Measurements from ENCODE around the gene NFKBIB.

DNA sequence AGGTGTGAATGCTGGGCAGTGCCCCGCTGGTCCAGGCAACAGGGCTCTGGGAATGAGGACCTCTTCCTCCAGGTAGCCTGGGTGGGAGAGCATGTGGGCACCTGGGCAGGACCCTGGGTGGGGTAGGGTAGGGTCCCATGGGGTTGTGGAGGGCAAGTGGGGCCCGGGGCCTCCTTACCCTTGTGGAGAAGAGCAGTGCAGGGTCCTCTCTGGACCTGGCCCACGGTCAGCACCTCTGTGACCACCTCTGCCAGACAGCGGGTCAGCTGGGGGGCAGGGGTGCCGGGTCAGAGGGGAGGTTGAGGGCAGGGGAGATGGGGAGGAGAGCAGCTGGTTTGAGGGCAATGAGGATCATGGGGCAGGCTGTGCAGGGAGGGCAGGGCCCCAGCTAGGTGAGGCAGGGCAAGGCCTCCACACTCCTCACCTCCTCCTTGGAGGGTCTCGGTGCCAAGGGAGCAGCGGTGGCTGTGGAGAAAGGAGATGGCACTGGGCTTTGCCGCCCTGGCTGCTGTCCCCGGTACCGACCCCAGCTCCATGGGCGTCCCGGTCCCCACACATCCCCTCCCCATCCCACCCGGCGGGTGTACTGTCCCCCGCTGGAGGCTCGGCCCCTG lies 11.7 kb downstream of the NFKBIB start:
- TF ChIP-seq NFIC (IDR thresholded peaks at IDR 0.05) (no peak), TEAD4 (IDR thresholded peaks at IDR 0.05) (no peak), EP300 (IDR thresholded peaks at IDR 0.05; ENCODE audit: borderline replicate concordance) (no peak), FOXM1 (IDR thresholded peaks at IDR 0.05; ENCODE audit: borderline replicate concordance, low read depth) (no peak), ZBTB7A (IDR thresholded peaks at IDR 0.05; ENCODE audit: low read depth) (no peak), CEBPB (IDR thresholded peaks at IDR 0.05) (no peak), TAF1 (IDR thresholded peaks at IDR 0.05; ENCODE audit: low read depth) (no peak), EGR1 (IDR thresholded peaks at IDR 0.05) (no peak), YY1 (IDR thresholded peaks at IDR 0.05; ENCODE audit: low read depth) (no peak), RAD21 (IDR thresholded peaks at IDR 0.05; ENCODE audit: low read depth) (no peak)
- TF ChIP-seq, protein P1, sequence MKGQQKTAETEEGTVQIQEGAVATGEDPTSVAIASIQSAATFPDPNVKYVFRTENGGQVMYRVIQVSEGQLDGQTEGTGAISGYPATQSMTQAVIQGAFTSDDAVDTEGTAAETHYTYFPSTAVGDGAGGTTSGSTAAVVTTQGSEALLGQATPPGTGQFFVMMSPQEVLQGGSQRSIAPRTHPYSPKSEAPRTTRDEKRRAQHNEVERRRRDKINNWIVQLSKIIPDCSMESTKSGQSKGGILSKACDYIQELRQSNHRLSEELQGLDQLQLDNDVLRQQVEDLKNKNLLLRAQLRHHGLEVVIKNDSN (IDR thresholded peaks at IDR 0.05), result no peak
- TF ChIP-seq, protein P2, sequence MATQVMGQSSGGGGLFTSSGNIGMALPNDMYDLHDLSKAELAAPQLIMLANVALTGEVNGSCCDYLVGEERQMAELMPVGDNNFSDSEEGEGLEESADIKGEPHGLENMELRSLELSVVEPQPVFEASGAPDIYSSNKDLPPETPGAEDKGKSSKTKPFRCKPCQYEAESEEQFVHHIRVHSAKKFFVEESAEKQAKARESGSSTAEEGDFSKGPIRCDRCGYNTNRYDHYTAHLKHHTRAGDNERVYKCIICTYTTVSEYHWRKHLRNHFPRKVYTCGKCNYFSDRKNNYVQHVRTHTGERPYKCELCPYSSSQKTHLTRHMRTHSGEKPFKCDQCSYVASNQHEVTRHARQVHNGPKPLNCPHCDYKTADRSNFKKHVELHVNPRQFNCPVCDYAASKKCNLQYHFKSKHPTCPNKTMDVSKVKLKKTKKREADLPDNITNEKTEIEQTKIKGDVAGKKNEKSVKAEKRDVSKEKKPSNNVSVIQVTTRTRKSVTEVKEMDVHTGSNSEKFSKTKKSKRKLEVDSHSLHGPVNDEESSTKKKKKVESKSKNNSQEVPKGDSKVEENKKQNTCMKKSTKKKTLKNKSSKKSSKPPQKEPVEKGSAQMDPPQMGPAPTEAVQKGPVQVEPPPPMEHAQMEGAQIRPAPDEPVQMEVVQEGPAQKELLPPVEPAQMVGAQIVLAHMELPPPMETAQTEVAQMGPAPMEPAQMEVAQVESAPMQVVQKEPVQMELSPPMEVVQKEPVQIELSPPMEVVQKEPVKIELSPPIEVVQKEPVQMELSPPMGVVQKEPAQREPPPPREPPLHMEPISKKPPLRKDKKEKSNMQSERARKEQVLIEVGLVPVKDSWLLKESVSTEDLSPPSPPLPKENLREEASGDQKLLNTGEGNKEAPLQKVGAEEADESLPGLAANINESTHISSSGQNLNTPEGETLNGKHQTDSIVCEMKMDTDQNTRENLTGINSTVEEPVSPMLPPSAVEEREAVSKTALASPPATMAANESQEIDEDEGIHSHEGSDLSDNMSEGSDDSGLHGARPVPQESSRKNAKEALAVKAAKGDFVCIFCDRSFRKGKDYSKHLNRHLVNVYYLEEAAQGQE (IDR thresholded peaks at IDR 0.05; ENCODE audit: low read depth), result no peak
- TF ChIP-seq, protein P3, sequence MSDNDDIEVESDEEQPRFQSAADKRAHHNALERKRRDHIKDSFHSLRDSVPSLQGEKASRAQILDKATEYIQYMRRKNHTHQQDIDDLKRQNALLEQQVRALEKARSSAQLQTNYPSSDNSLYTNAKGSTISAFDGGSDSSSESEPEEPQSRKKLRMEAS (IDR thresholded peaks at IDR 0.05), result no peak

Measured in Ishikawa (cell line).